ENCODE measurements around the gene WDR19. TPM values are rescaled to one million over a fixed set of nuclear protein-coding genes. Genes with fewer than 3 reads are reported as not detected.
A peak's percentile ranks its signal among the peaks of the same experiment; 100 is the strongest.
"Not testable (repeated sequence)": the region's sequence is repeated elsewhere in the genome, so short reads cannot be mapped to it uniquely, and the experiment has no call there.

The WDR19 gene
- total RNA-seq, result 10 to 100 TPM; 12.9 to 18.9 TPM

GRCh38 chr4:39181905-39182638, at the start of gene WDR19:
Gene WDR19, plus strand, starts transcription at chr4:39182529. Its CDS starts 29 bp downstream, at chr4:39182558.
- Mint-ChIP-seq H3K9me3 (no peaks in the 10 kb centered on the region), H3K27ac (no peak within 1 kb of the TSS), H3K36me3 (ENCODE audit: low read depth) (no peaks in the 10 kb centered on the region), H3K4me3 (no peak within 1 kb of the TSS), H3K4me1 (ENCODE audit: low read depth) (peaks cover 6% of the 10 kb centered on the region), H3K27me3 (ENCODE audit: low read depth) (no peaks in the 10 kb centered on the region)
- DNase-seq, result peak; percentile 99
- intact Hi-C loops (cut with micrococcal nuclease), result loop anchor here (1.0 to 10.0 kb wide), 14 partner anchors 138 to 1251 kb away; partner anchors contain the start of genes RFC1, RPL9, TMEM156 and UBE2K
- CTCF ChIA-PET, result interaction anchor here (0.5 to 2.1 kb wide), 12 partner anchors 16 to 1000 kb away, joined by 3 to 9 read pairs (median 3); no protein-coding TSS in a partner anchor

DNA sequence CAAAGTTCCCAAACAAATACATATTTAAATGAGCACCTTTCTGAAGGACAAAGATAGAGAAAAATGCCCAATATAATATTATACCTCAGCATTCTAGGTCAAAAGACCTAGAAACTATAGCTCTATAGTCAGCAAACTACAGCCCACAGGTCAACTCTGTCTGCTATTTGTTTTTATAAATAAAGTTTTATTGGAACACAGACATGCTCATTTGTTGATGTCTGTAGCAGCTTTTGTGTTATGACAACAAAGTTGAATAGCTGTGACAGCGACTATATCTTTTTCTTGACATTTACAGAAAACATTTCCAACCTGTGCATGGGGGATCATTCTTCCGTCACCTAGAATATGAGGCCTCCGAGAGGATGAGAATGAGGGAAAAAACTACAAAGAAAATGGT, 48.7 kb upstream of the WDR19 start:
- no peaks in the 10 kb centered on the region for H3K27me3 Mint-ChIP-seq (ENCODE audit: low read depth)
- CTCF ChIA-PET, result interaction anchor here (0.7 to 9.3 kb wide), 18 partner anchors 12 to 374 kb away, joined by 3 to 162 read pairs (median 6); partner anchors contain the start of gene WDR19
- H3K4me3 Mint-ChIP-seq, result no peak overlapping the region
- H3K27ac Mint-ChIP-seq, result no peak overlapping the region
- no peak for DNase-seq
- H3K4me1 Mint-ChIP-seq (ENCODE audit: low read depth), result peaks cover 10% of the 10 kb centered on the region
- peaks cover 3% of the 10 kb centered on the region for H3K36me3 Mint-ChIP-seq (ENCODE audit: low read depth)
- no peaks in the 10 kb centered on the region for H3K9me3 Mint-ChIP-seq
- intact Hi-C loops (cut with micrococcal nuclease), result loop anchor here (2.0 kb wide), 1 partner anchor 101 kb away; the partner anchor contains the start of gene TMEM156

DNA sequence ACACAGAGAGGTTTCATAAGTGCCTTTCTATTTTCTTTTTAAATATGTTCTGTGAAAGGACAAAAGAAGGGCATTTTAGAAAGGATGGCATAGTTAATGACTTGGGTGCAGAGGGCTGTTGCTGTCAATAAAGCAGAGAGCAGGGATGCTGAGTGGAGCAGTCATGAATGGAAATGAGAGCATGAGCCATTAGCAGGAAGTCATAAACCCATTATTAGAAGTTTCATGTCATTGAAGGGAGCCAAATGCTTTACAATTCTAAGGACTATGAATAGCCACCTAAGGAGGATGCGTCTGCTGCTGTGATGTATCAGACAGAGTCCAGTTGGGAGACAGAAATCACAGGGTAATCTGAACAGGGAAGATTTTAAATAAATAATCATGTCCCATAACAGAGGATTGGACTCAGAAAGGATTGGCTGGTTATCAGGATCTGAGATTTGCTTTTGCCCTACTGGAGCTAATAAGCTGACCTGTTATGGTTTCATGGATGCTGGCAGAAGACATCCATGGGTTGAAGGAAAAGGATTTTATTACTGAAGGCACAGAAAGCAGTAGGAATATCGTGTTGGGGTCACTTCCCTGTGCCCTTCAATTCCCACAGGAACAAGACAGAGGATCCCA, 47.5 kb upstream of the WDR19 start:
- no peaks in the 10 kb centered on the region for H3K36me3 Mint-ChIP-seq (ENCODE audit: low read depth)
- DNase-seq, result no peak
- no peak overlapping the region for H3K4me3 Mint-ChIP-seq
- no peaks in the 10 kb centered on the region for H3K9me3 Mint-ChIP-seq
- intact Hi-C loops (cut with micrococcal nuclease), result loop anchor here (1.0 to 2.0 kb wide), 5 partner anchors 90 to 375 kb away; partner anchors contain the start of gene TMEM156
- H3K27me3 Mint-ChIP-seq (ENCODE audit: low read depth), result no peaks in the 10 kb centered on the region
- CTCF ChIA-PET, result interaction anchor here (0.5 to 9.3 kb wide), 37 partner anchors 11 to 391 kb away, joined by 3 to 162 read pairs (median 5); partner anchors contain the start of gene WDR19
- no peak overlapping the region for H3K27ac Mint-ChIP-seq
- H3K4me1 Mint-ChIP-seq (ENCODE audit: low read depth), result peaks cover 10% of the 10 kb centered on the region

DNA sequence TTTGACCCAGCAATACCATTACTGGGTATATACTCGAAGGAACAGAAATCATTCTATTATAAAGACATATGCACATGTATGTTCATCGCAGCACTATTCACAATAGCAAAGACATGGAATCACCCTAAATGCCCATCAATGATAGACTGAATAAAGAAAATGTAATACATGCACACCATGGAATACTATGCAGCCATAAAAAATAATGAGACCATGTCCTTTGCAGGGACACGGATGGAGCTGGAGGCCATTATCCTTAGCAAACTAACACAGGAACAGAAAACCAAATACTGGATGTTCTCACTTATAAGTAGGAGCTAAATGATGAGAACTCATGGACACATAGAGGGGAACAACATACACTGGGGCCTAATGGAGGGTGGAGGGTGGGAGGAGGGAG, 44.1 kb upstream of the WDR19 start:
- H3K4me1 Mint-ChIP-seq (ENCODE audit: low read depth), result peaks cover 10% of the 10 kb centered on the region
- intact Hi-C loops (cut with micrococcal nuclease); H3K27ac Mint-ChIP-seq; H3K4me3 Mint-ChIP-seq; DNase-seq; H3K27me3 Mint-ChIP-seq (ENCODE audit: low read depth); H3K9me3 Mint-ChIP-seq; H3K36me3 Mint-ChIP-seq (ENCODE audit: low read depth): not testable (repeated sequence)
- CTCF ChIA-PET, result interaction anchor here (1.5 kb wide), 1 partner anchor 234 kb away, joined by 3 read pairs; no protein-coding TSS in a partner anchor

DNA sequence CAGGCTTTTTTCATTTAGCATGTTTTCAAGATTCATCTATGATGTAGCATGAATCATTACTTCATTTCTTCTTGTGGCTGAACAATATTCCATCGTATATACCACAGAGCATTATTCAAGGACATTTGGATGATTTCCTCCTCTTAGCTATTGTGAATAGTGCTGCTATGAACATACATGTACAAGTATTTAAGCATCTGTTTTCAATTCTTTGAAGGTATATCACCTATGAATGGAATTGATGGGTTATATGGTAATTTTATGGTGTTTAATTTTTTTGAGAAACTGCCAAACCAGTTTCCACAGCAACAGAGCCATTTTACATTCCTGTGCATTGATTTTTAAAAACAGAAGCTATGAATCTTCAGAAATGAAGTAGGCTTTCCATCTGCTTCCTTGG, 36.1 kb upstream of the WDR19 start:
- no peak for DNase-seq
- no peaks in the 10 kb centered on the region for H3K36me3 Mint-ChIP-seq (ENCODE audit: low read depth)
- H3K4me3 Mint-ChIP-seq, result no peak overlapping the region
- intact Hi-C loops (cut with micrococcal nuclease), result no loop called here
- H3K4me1 Mint-ChIP-seq (ENCODE audit: low read depth), result peaks cover 4% of the 10 kb centered on the region
- no peaks in the 10 kb centered on the region for H3K27me3 Mint-ChIP-seq (ENCODE audit: low read depth)
- CTCF ChIA-PET, result interaction anchor here (1.4 kb wide), 1 partner anchor 387 kb away, joined by 3 read pairs; no protein-coding TSS in a partner anchor
- no peaks in the 10 kb centered on the region for H3K9me3 Mint-ChIP-seq
- no peak overlapping the region for H3K27ac Mint-ChIP-seq

- H3K9me3 Mint-ChIP-seq, result no peaks in the 10 kb centered on the region
- peaks cover 4% of the 10 kb centered on the region for H3K4me1 Mint-ChIP-seq (ENCODE audit: low read depth)
- no peak overlapping the region for H3K27ac Mint-ChIP-seq
- H3K27me3 Mint-ChIP-seq (ENCODE audit: low read depth), result no peaks in the 10 kb centered on the region
- no peak overlapping the region for H3K4me3 Mint-ChIP-seq
- intact Hi-C loops (cut with micrococcal nuclease), result no loop called here
- no peak for DNase-seq
- no peaks in the 10 kb centered on the region for H3K36me3 Mint-ChIP-seq (ENCODE audit: low read depth)
- CTCF ChIA-PET, result interaction anchor here (0.8 kb wide), 1 partner anchor 11 kb away, joined by 3 read pairs; no protein-coding TSS in a partner anchor
These were observed 28.3 kb upstream of the WDR19 start for GRCh38 chr4:39154009-39154408.

DNA sequence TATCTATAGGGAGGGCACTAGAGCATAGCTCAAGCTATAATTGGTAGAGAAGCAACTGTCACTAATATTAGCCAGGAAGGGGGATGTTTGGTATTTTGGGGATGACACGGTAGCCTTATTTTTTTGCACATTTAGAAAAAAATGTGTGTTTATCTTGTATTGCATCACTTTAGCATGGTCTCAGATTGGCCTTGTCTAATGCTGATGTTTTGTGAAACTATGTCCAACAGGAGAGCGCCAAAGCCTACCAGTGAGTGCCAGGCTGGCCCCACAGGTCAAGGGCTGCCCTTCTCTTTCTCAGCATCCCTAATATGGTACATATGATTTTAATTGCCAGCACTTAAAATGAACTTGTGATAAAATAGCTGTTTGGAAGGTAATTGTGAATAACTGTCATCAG, 24.8 kb upstream of the WDR19 start:
- Mint-ChIP-seq H3K27ac (no peak overlapping the region), H3K9me3 (no peaks in the 10 kb centered on the region), H3K4me3 (no peak overlapping the region), H3K27me3 (ENCODE audit: low read depth) (no peaks in the 10 kb centered on the region), H3K4me1 (ENCODE audit: low read depth) (no peaks in the 10 kb centered on the region), H3K36me3 (ENCODE audit: low read depth) (no peaks in the 10 kb centered on the region)
- intact Hi-C loops (cut with micrococcal nuclease), result no loop called here
- DNase-seq, result no peak
- CTCF ChIA-PET, result interaction anchor here (0.6 to 1.3 kb wide), 2 partner anchors 254 to 297 kb away, joined by 3 read pairs; no protein-coding TSS in a partner anchor

- no peak for DNase-seq
- Mint-ChIP-seq H3K27me3 (ENCODE audit: low read depth) (no peaks in the 10 kb centered on the region), H3K4me3 (no peak overlapping the region), H3K9me3 (peaks cover 5% of the 10 kb centered on the region), H3K36me3 (ENCODE audit: low read depth) (no peaks in the 10 kb centered on the region), H3K27ac (no peak overlapping the region), H3K4me1 (ENCODE audit: low read depth) (peaks cover 4% of the 10 kb centered on the region)
- intact Hi-C loops (cut with micrococcal nuclease), result no loop called here
- CTCF ChIA-PET, result interaction anchor here (1.3 kb wide), 1 partner anchor 16 kb away, joined by 3 read pairs; no protein-coding TSS in a partner anchor
These were observed 16.2 kb upstream of the WDR19 start for GRCh38 chr4:39166177-39166576.

DNA sequence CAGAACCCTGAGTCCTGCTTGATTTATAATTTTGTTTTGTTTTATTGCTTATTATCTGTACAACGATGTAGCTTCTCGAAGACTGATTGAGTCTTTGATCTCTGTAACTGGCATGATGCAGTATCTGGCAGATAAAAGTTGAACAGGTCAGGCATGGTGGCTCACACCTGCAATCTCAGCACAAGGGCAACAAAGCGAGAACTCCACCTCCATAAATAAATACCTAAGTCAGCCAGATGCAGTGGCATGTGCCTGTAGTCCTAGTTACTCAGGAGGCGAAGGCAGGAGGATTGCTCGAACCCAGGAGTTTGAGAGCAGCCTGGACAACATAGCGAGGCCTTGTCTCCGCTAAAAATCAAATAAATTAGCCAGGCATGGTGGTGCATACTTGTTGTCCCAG, 15.7 kb upstream of the WDR19 start:
- intact Hi-C loops (cut with micrococcal nuclease), result no loop called here
- Mint-ChIP-seq H3K27ac (no peak overlapping the region), H3K4me1 (ENCODE audit: low read depth) (peaks cover 4% of the 10 kb centered on the region), H3K4me3 (no peak overlapping the region), H3K36me3 (ENCODE audit: low read depth) (no peaks in the 10 kb centered on the region), H3K27me3 (ENCODE audit: low read depth) (no peaks in the 10 kb centered on the region), H3K9me3 (peaks cover 5% of the 10 kb centered on the region)
- CTCF ChIA-PET, result interaction anchor here (1.3 kb wide), 1 partner anchor 15 kb away, joined by 3 read pairs; no protein-coding TSS in a partner anchor
- DNase-seq, result no peak

DNA sequence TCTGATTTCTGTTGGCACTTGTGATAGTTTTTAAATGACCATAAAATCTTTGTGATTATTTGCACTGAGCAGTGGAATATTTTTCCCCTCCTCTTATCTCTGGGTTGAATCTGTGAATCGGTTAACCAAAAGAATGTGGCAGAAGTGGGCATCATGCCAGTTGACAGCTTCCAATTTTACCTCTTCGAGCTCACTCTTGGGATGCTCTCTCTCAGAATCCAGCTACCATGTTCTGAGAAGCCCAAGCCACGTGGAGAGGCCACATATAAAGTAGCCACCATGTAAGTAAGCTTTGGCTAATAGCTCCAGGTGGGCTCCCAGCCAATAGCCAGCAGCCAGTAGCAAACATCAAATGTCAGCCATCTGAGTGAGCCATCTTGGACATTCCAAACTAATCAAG, 12.9 kb upstream of the WDR19 start:
- H3K27me3 Mint-ChIP-seq (ENCODE audit: low read depth), result no peaks in the 10 kb centered on the region
- H3K4me3 Mint-ChIP-seq, result no peak overlapping the region
- peaks cover 5% of the 10 kb centered on the region for H3K9me3 Mint-ChIP-seq
- no peaks in the 10 kb centered on the region for H3K36me3 Mint-ChIP-seq (ENCODE audit: low read depth)
- CTCF ChIA-PET, result interaction anchor here (0.5 to 0.6 kb wide), 2 partner anchors 305 to 638 kb away, joined by 3 read pairs; no protein-coding TSS in a partner anchor
- intact Hi-C loops (cut with micrococcal nuclease), result no loop called here
- no peak for DNase-seq
- H3K27ac Mint-ChIP-seq, result no peak overlapping the region
- H3K4me1 Mint-ChIP-seq (ENCODE audit: low read depth), result peaks cover 4% of the 10 kb centered on the region

DNA sequence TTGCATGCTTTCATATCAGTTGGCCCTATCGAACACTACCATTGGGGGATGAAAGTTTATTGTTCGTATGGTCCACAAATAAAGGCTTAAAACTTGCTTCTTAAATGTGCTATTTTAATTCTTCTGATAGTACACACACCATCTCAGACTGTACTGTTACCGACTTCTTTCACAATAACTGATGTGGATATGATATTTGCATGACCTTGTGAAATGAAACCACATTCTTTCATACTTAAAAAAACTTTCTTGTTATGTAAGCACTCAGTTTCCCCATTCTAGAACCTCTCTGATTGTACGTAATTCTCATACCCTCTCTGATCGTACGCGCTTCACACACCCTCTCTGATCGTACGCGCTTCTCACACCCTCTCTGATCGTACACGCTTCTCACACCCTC, 12.0 kb upstream of the WDR19 start:
- Mint-ChIP-seq H3K36me3 (ENCODE audit: low read depth) (no peaks in the 10 kb centered on the region), H3K27ac (no peak overlapping the region), H3K27me3 (ENCODE audit: low read depth) (no peaks in the 10 kb centered on the region), H3K4me3 (no peak overlapping the region), H3K9me3 (peaks cover 5% of the 10 kb centered on the region), H3K4me1 (ENCODE audit: low read depth) (peaks cover 4% of the 10 kb centered on the region)
- intact Hi-C loops (cut with micrococcal nuclease), result no loop called here
- no peak for DNase-seq
- CTCF ChIA-PET, result no interaction called here

DNA sequence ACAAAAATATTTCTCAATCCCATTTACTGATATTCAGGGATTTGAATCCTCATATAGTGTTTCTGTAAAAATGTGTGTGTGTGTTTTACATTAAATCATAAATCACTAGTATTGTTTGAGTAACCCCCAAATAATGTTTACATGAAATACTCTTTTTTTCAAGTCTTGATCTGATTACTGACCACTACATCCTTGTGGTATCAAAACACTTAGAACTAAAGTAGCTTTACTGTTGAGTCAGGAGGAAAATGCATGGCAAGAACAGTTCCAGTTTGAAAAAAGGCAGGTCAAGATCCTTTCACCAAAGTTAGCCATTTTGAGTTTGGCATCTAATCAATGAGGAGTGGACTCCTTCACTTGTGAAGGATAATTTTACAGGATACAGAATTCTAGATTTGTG, 3.6 kb upstream of the WDR19 start:
- no peaks in the 10 kb centered on the region for H3K27me3 Mint-ChIP-seq (ENCODE audit: low read depth)
- peaks cover 6% of the 10 kb centered on the region for H3K4me1 Mint-ChIP-seq (ENCODE audit: low read depth)
- no peak overlapping the region for H3K27ac Mint-ChIP-seq
- H3K9me3 Mint-ChIP-seq, result no peaks in the 10 kb centered on the region
- CTCF ChIA-PET, result interaction anchor here (0.6 kb wide), 1 partner anchor 111 kb away, joined by 3 read pairs; no protein-coding TSS in a partner anchor
- intact Hi-C loops (cut with micrococcal nuclease), result no loop called here
- no peak for DNase-seq
- no peak overlapping the region for H3K4me3 Mint-ChIP-seq
- no peaks in the 10 kb centered on the region for H3K36me3 Mint-ChIP-seq (ENCODE audit: low read depth)
